CD14-positive monocyte (primary cell): Measurements from ENCODE around the gene ZNF33A. TPM values are rescaled to one million over a fixed set of nuclear protein-coding genes. Genes with fewer than 3 reads are reported as not detected.
A peak's percentile ranks its signal among the peaks of the same experiment; 100 is the strongest.

ENCODE experiments used
- DNase-seq, 3 donors: peaks; one replicate each; pipeline ENCODE4 v3.0.0-alpha.2; 2011 to 2022
- H2AFZ ChIP-seq: 2 replicates; pipeline ENCODE4 v1.6.0; 2012; ENCODE audit warnings: mild to moderate bottlenecking, low read depth, low read length, inconsistent platforms; ENCODE audit not compliant: insufficient read depth, poor library complexity, severe bottlenecking
- H3K27ac ChIP-seq, 2 donors: 1 replicate in 1 of 2; 2 replicates in 1 of 2; pipeline ENCODE4 v1.5.1; 2012 to 2013; ENCODE audit warnings: low read length in 2 of 2, control low read depth in 1 of 2, inconsistent platforms in 1 of 2, low read depth in 1 of 2, mild to moderate bottlenecking in 1 of 2
- H3K27me3 ChIP-seq, 2 donors: one replicate each; pipeline versions ENCODE4 v1.6.0 to v1.6.1; 2011 to 2013; ENCODE audit warnings: low read length in 2 of 2; ENCODE audit not compliant: control insufficient read depth in 2 of 2, insufficient read depth in 2 of 2
- H3K36me3 ChIP-seq, 2 donors: replicated peaks in 1 of 2; 1 replicate in 1 of 2; 2 replicates in 1 of 2; pipeline versions ENCODE4 v1.5.1 to v1.6.1; 2012 to 2013; ENCODE audit warnings: low read length in 2 of 2, control low read depth in 1 of 2, inconsistent platforms in 1 of 2, mild to moderate bottlenecking in 1 of 2; ENCODE audit not compliant: insufficient read depth in 2 of 2, control insufficient read depth in 1 of 2
- H3K4me1 ChIP-seq, 2 donors: 1 replicate in 1 of 2; 2 replicates in 1 of 2; pipeline versions ENCODE4 v1.5.1 to v1.6.1; 2012 to 2013; ENCODE audit warnings: low read length in 2 of 2, control low read depth in 1 of 2, inconsistent platforms in 1 of 2, mild to moderate bottlenecking in 1 of 2, moderate library complexity in 1 of 2; ENCODE audit not compliant: insufficient read depth in 2 of 2, control insufficient read depth in 1 of 2
- H3K4me2 ChIP-seq: replicated peaks from 2 replicates; pipeline ENCODE3; 2012; ENCODE audit warnings: low read length, moderate library complexity, mild to moderate bottlenecking; ENCODE audit not compliant: poor library complexity, severe bottlenecking; ENCODE audit errors: extremely low read depth
- H3K4me3 ChIP-seq, 3 experiments: fragments of 200-600 bp in 1 of 3; sonication (generic) in 1 of 3; replicated peaks in 1 of 3; 1 replicate in 2 of 3; 2 replicates in 1 of 3; pipeline ENCODE4 v1.5.1; 2011 to 2013; ENCODE audit warnings: low read length in 3 of 3, mild to moderate bottlenecking in 3 of 3, control low read depth in 2 of 3, low read depth in 2 of 3, inconsistent platforms in 1 of 3, moderate library complexity in 1 of 3
- H3K79me2 ChIP-seq: 2 replicates; pipeline ENCODE4 v1.6.0; 2012; ENCODE audit warnings: mild to moderate bottlenecking, control low read depth, inconsistent platforms, low read length, moderate library complexity; ENCODE audit not compliant: insufficient read depth
- H3K9ac ChIP-seq: 2 replicates; pipeline ENCODE4 v1.6.0; 2017; ENCODE audit warnings: low read length, mild to moderate bottlenecking; ENCODE audit not compliant: insufficient read depth, poor library complexity, severe bottlenecking
- H3K9me3 ChIP-seq, 2 donors: replicated peaks in 1 of 2; 1 replicate in 1 of 2; 2 replicates in 1 of 2; pipeline versions ENCODE4 v1.5.1 to v1.6.1; 2012 to 2013; ENCODE audit warnings: low read length in 2 of 2, control low read depth in 1 of 2; ENCODE audit not compliant: control insufficient read depth in 1 of 2, insufficient read depth in 1 of 2
- H4K20me1 ChIP-seq: 2 replicates; pipeline ENCODE4 v1.6.0; 2012; ENCODE audit warnings: mild to moderate bottlenecking, low read length, control low read depth, moderate library complexity; ENCODE audit not compliant: insufficient read depth
- H3K27ac Mint-ChIP-seq, 7 donors: one replicate each; pipeline ENCODE4 v1.8.0; 2020; ENCODE audit warnings: mild to moderate bottlenecking in 7 of 7, mixed read lengths in 7 of 7, moderate library complexity in 6 of 7, inconsistent platforms in 2 of 7
- H3K27me3 Mint-ChIP-seq, 3 donors: one replicate each; pipeline ENCODE4 v1.8.0; 2021 to 2022; ENCODE audit warnings: low read depth in 3 of 3, mild to moderate bottlenecking in 3 of 3, mixed read lengths in 3 of 3, moderate library complexity in 3 of 3, inconsistent platforms in 1 of 3
- H3K36me3 Mint-ChIP-seq, 2 donors: one replicate each; pipeline ENCODE4 v1.8.0; 2020; ENCODE audit warnings: mixed read lengths in 2 of 2, inconsistent platforms in 1 of 2, mild to moderate bottlenecking in 1 of 2
- H3K4me1 Mint-ChIP-seq: one replicate; pipeline ENCODE4 v1.8.0; 2020; ENCODE audit warnings: mild to moderate bottlenecking, mixed read lengths
- H3K4me3 Mint-ChIP-seq, 2 donors: one replicate each; pipeline ENCODE4 v1.8.0; 2020; ENCODE audit warnings: mild to moderate bottlenecking in 2 of 2, mixed read lengths in 2 of 2, moderate library complexity in 1 of 2
- H3K9me3 Mint-ChIP-seq, 7 donors: one replicate each; pipeline ENCODE4 v1.8.0; 2020 to 2022; ENCODE audit warnings: mixed read lengths in 7 of 7, mild to moderate bottlenecking in 6 of 7, moderate library complexity in 6 of 7, inconsistent platforms in 2 of 7
- CTCF ChIP-seq: fragments of 200-600 bp; IDR thresholded peaks from one replicate; pipeline ENCODE4 v1.8.0; 2022; ENCODE audit warnings: antibody characterized with exemption, mild to moderate bottlenecking
- WGBS: methylation state at CpG from one replicate; pipeline ENCODE4 v1.1.5; 2013; ENCODE audit warnings: missing lambda C conversion rate; ENCODE audit not compliant: insufficient coverage; 5-methylcytosine and 5-hydroxymethylcytosine counted together
- intact Hi-C, 2 donors: fragments of 100-400 bp; cut with micrococcal nuclease; formaldehyde crosslinking; loops; one replicate each; pipeline versions ENCODE4 v1.15.0 to v1.15.1; 2023
- polyA plus RNA-seq, 3 donors: library from polyadenylated mRNA; depleted of rRNA in 1 of 3; unstranded in 2 of 3; stranded (reverse) in 1 of 3; fragments of 300-500 nt in 2 of 3; fragments of >200 nt in 1 of 3; fragmentation: Illumina TruSeq in 2 of 3; gene quantifications; 1 replicate in 2 of 3; 2 replicates in 1 of 3; pipeline ENCODE4 v1.2.3, GENCODE V29; 2012 to 2021

ZNF33A gene
- polyA plus RNA-seq, 3 donors = 10.0 to 24.8 (median 10.3) TPM

- H3K27ac Mint-ChIP-seq = peak overlapping the region; percentile 3 to 89 (median 46)
- H3K36me3 ChIP-seq = peaks cover 0 to 4% of the 10 kb centered on the region in 2 donors
- peaks cover under 1 to 7% of the 10 kb centered on the region in 2 donors for H3K36me3 Mint-ChIP-seq
- H3K27me3 ChIP-seq = no peaks in the 10 kb centered on the region
- no peaks in the 10 kb centered on the region for H3K9me3 ChIP-seq
- H3K4me2 ChIP-seq = peak overlapping the region; percentile 22
- peaks cover 32% of the 10 kb centered on the region for H3K4me1 Mint-ChIP-seq
- H2AFZ ChIP-seq = no peak overlapping the region
- peaks cover 16% of the 10 kb centered on the region for H3K79me2 ChIP-seq
- intact Hi-C loops = no loop called here
- H3K27me3 Mint-ChIP-seq = peaks cover 0 to 3% (median 2%) of the 10 kb centered on the region in 3 donors
- peak overlapping the region in 1 of 2 donors; percentile 64 for H3K27ac ChIP-seq
- peaks cover 0 to 5% (median 3%) of the 10 kb centered on the region in 7 donors for H3K9me3 Mint-ChIP-seq
- TF ChIP-seq CTCF = no peak
- peaks cover 3% of the 10 kb centered on the region for H4K20me1 ChIP-seq
- peaks cover 26 to 34% of the 10 kb centered on the region in 2 donors for H3K4me1 ChIP-seq
- H3K4me3 Mint-ChIP-seq = no peak overlapping the region
- H3K4me3 ChIP-seq = no peak overlapping the region
- DNase-seq = peak in 2 of 3 donors; percentile 33 to 56
- no peak overlapping the region for H3K9ac ChIP-seq
Observed at GRCh38 chr10:38007551-38007950, 2.9 kb upstream of the ZNF33A start.

- Mint-ChIP-seq H3K27me3 (peaks cover 0 to 3% (median 2%) of the 10 kb centered on the region in 3 donors), H3K36me3 (peaks cover 3 to 11% of the 10 kb centered on the region in 2 donors), H3K9me3 (peaks cover 0 to 5% (median 3%) of the 10 kb centered on the region in 7 donors), H3K4me3 (no peak overlapping the region), H3K4me1 (peaks cover 32% of the 10 kb centered on the region), H3K27ac (peak overlapping the region; percentile 35 to 82 (median 76))
- Histone ChIP-seq H3K36me3 (peaks cover 0 to 8% of the 10 kb centered on the region in 2 donors), H2AFZ (no peak overlapping the region), H3K4me1 (peaks cover 26 to 34% of the 10 kb centered on the region in 2 donors), H3K79me2 (peaks cover 19% of the 10 kb centered on the region), H3K27me3 (no peaks in the 10 kb centered on the region), H3K9me3 (no peaks in the 10 kb centered on the region), H3K4me2 (peak overlapping the region; percentile 22), H4K20me1 (peaks cover 3% of the 10 kb centered on the region), H3K27ac (peak overlapping the region; percentile 26 to 64), H3K4me3 (no peak overlapping the region), H3K9ac (no peak overlapping the region)
- WGBS = 25% methylated on average over 1 of the region's 3 CpGs
- intact Hi-C loops = no loop called here
- no peak for TF ChIP-seq CTCF
- peak in 2 of 3 donors; percentile 45 to 59 for DNase-seq
Observed at GRCh38 chr10:38007991-38008390, 2.5 kb upstream of the ZNF33A start.
